H1 (cell line): ENCODE data around the gene NOL8. TPM values are rescaled to one million over a fixed set of nuclear protein-coding genes. Genes with fewer than 3 reads are reported as not detected.

Source experiments
- CTCF ChIA-PET: fragments of 300-600 bp; sonication (Branson Sonifier 250); formaldehyde crosslinking; loops from one replicate; lab custom pipeline; 2021; ENCODE audit not compliant: partially characterized antibody; lab: Charles Lee
- POLR2A ChIA-PET: fragments of 300-600 bp; sonication (Branson Sonifier 250); formaldehyde crosslinking; loops from one replicate; lab custom pipeline; 2021; ENCODE audit warnings: inconsistent platforms; ENCODE audit not compliant: partially characterized antibody; lab: Charles Lee
- DNase-seq, 2 experiments: peaks; one replicate each; pipeline versions ENCODE4 v3.0.0 to v3.0.0-alpha.2; 2010 to 2022; ENCODE audit warnings: low spot score in 2 of 2, low read depth in 1 of 2, mixed read lengths in 1 of 2
- FAIRE-seq: peaks from 2 replicates; lab custom pipeline; 2011; peaks lifted over from hg19 to GRCh38; lab: Jason Lieb, UNC
- H2AFZ ChIP-seq: 2 replicates; pipeline ENCODE4 v1.8.1; 2012; ENCODE audit warnings: low read length, inconsistent platforms
- H2AK5ac ChIP-seq: 2 replicates; pipeline ENCODE4 v1.6.1; 2013; ENCODE audit warnings: low read depth, low read length
- H2BK120ac ChIP-seq: replicated peaks from 2 replicates; pipeline ENCODE3; 2013; ENCODE audit warnings: low read depth, low read length, inconsistent platforms
- H2BK12ac ChIP-seq: 2 replicates; pipeline ENCODE4 v1.6.1; 2013; ENCODE audit warnings: low read depth, low read length
- H2BK15ac ChIP-seq: 2 replicates; pipeline ENCODE4 v1.6.1; 2013; ENCODE audit warnings: low read length
- H2BK20ac ChIP-seq: 2 replicates; pipeline ENCODE4 v1.6.1; 2013; ENCODE audit warnings: low read length
- H2BK5ac ChIP-seq: 2 replicates; pipeline ENCODE4 v1.6.1; 2013; ENCODE audit warnings: low read depth, low read length
- H3K14ac ChIP-seq: 2 replicates; pipeline ENCODE4 v1.6.1; 2013; ENCODE audit warnings: inconsistent platforms; ENCODE audit not compliant: insufficient read length
- H3K18ac ChIP-seq: 2 replicates; pipeline ENCODE4 v1.6.1; 2013; ENCODE audit warnings: low read length; ENCODE audit errors: extremely low read depth
- H3K23ac ChIP-seq: 2 replicates; pipeline ENCODE4 v1.6.1; 2013; ENCODE audit warnings: inconsistent platforms; ENCODE audit not compliant: insufficient read length
- H3K23me2 ChIP-seq: 2 replicates; pipeline ENCODE4 v1.6.1; 2013; ENCODE audit warnings: low read depth, low read length
- H3K27ac ChIP-seq: 2 replicates; pipeline ENCODE4 v1.6.1; 2011; ENCODE audit warnings: low read depth, low read length, inconsistent platforms
- H3K27me3 ChIP-seq, 4 experiments: replicated peaks in 1 of 4; 1 replicate in 1 of 4; 2 replicates in 3 of 4; pipeline versions ENCODE4 v1.6.1 to v1.8.1; 2011 to 2013; ENCODE audit warnings: low read length in 3 of 4, mild to moderate bottlenecking in 3 of 4, inconsistent platforms in 2 of 4, mixed read lengths in 2 of 4, moderate library complexity in 1 of 4; ENCODE audit not compliant: control insufficient read depth in 3 of 4, insufficient read depth in 3 of 4; ENCODE audit errors: extremely low read depth in 1 of 4
- H3K36me3 ChIP-seq, 4 experiments: 2 replicates each; pipeline versions ENCODE4 v1.6.1 to v1.8.1; 2011 to 2013; ENCODE audit warnings: mild to moderate bottlenecking in 4 of 4, low read length in 3 of 4, moderate library complexity in 2 of 4, control low read depth in 1 of 4, inconsistent platforms in 1 of 4; ENCODE audit not compliant: insufficient read depth in 4 of 4, control insufficient read depth in 2 of 4
- H3K4ac ChIP-seq: replicated peaks from 2 replicates; pipeline ENCODE3; 2013; ENCODE audit warnings: low read length, low read depth, mixed read lengths, inconsistent platforms; ENCODE audit not compliant: insufficient read length
- H3K4me1 ChIP-seq, 4 experiments: replicated peaks in 1 of 4; 1 replicate in 1 of 4; 2 replicates in 3 of 4; pipeline versions ENCODE4 v1.6.1 to v1.8.1; 2011 to 2013; ENCODE audit warnings: low read length in 3 of 4, inconsistent platforms in 2 of 4, mixed read lengths in 1 of 4; ENCODE audit not compliant: insufficient read depth in 4 of 4, control insufficient read depth in 3 of 4
- H3K4me2 ChIP-seq, 2 experiments: 2 replicates each; pipeline versions ENCODE4 v1.6.1 to v1.8.1; 2011 to 2013; ENCODE audit warnings: low read depth in 2 of 2, low read length in 2 of 2, control low read depth in 1 of 2, inconsistent platforms in 1 of 2, mild to moderate bottlenecking in 1 of 2; ENCODE audit not compliant: insufficient read depth in 1 of 2
- H3K4me3 ChIP-seq, 4 experiments: fragments of 200-600, 300-600 bp in 1 of 4; sonication (generic), shearing (Covaris generic), sonication (Bioruptor Twin) in 1 of 4; 2 replicates each; pipeline versions ENCODE4 v1.5.1 to v1.8.1; 2011 to 2016; ENCODE audit warnings: low read length in 4 of 4, low read depth in 3 of 4, control low read depth in 2 of 4, inconsistent platforms in 2 of 4, mild to moderate bottlenecking in 2 of 4, mixed read lengths in 1 of 4, moderate library complexity in 1 of 4; ENCODE audit not compliant: insufficient read depth in 2 of 4; ENCODE audit errors: extremely low read depth in 1 of 4
- H3K56ac ChIP-seq: replicated peaks from 2 replicates; pipeline ENCODE3; 2013; ENCODE audit warnings: low read depth, mild to moderate bottlenecking, mixed read lengths, low read length, inconsistent platforms; ENCODE audit not compliant: insufficient read length
- H3K79me1 ChIP-seq: 2 replicates; pipeline ENCODE4 v1.6.1; 2013; ENCODE audit warnings: low read depth, low read length, control low read depth
- H3K79me2 ChIP-seq, 2 experiments: 2 replicates each; pipeline versions ENCODE4 v1.6.1 to v1.8.1; 2012 to 2013; ENCODE audit warnings: low read length in 2 of 2, mild to moderate bottlenecking in 2 of 2, inconsistent platforms in 1 of 2; ENCODE audit not compliant: insufficient read depth in 2 of 2, control insufficient read depth in 1 of 2
- H3K9ac ChIP-seq, 4 experiments: replicated peaks in 1 of 4; 1 replicate in 1 of 4; 2 replicates in 3 of 4; pipeline versions ENCODE4 v1.6.1 to v1.8.1; 2011 to 2013; ENCODE audit warnings: low read depth in 3 of 4, low read length in 3 of 4, control low read depth in 2 of 4, mild to moderate bottlenecking in 2 of 4, moderate library complexity in 2 of 4, inconsistent platforms in 1 of 4; ENCODE audit errors: extremely low read depth in 1 of 4
- H3K9me3 ChIP-seq, 2 experiments: 2 replicates each; pipeline versions ENCODE4 v1.6.1 to v1.8.1; 2012 to 2013; ENCODE audit warnings: mild to moderate bottlenecking in 2 of 2, moderate library complexity in 2 of 2, control low read depth in 1 of 2, inconsistent platforms in 1 of 2, low read depth in 1 of 2, low read length in 1 of 2, mixed read lengths in 1 of 2; ENCODE audit not compliant: insufficient read depth in 2 of 2
- H4K20me1 ChIP-seq, 2 experiments: replicated peaks in 1 of 2; 2 replicates each; pipeline versions ENCODE3 to v1.8.1; 2011 to 2013; ENCODE audit warnings: inconsistent platforms in 2 of 2, low read length in 2 of 2, mild to moderate bottlenecking in 1 of 2; ENCODE audit not compliant: insufficient read depth in 2 of 2, control insufficient read depth in 1 of 2
- H4K5ac ChIP-seq: 2 replicates; pipeline ENCODE4 v1.6.1; 2013; ENCODE audit warnings: low read length, low read depth, mixed read lengths, inconsistent platforms; ENCODE audit not compliant: insufficient read length
- H4K8ac ChIP-seq: 2 replicates; pipeline ENCODE4 v1.8.0; 2013; ENCODE audit warnings: mild to moderate bottlenecking, moderate library complexity, low read length, inconsistent platforms; ENCODE audit not compliant: insufficient read depth; ENCODE audit errors: extremely low read depth
- H4K91ac ChIP-seq: replicated peaks from 2 replicates; pipeline ENCODE3; 2013; ENCODE audit warnings: low read length, mixed read lengths, inconsistent platforms; ENCODE audit not compliant: insufficient read length
- GABPA ChIP-seq: IDR thresholded peaks from 2 replicates; pipeline ENCODE4 v1.6.1; 2011; ENCODE audit warnings: mild to moderate bottlenecking, low read length, moderate library complexity, borderline replicate concordance; ENCODE audit not compliant: insufficient read depth
- HDAC2 ChIP-seq, 2 experiments: fragments of 300-600 bp in 1 of 2; sonication (generic) in 1 of 2; IDR thresholded peaks; 2 replicates each; pipeline ENCODE4 v1.6.1; 2011 to 2012; ENCODE audit warnings: low read depth in 2 of 2, low read length in 2 of 2, mild to moderate bottlenecking in 2 of 2, moderate library complexity in 2 of 2, borderline replicate concordance in 1 of 2, inconsistent platforms in 1 of 2
- POLR2A ChIP-seq, 2 experiments: IDR thresholded peaks; 1 replicate in 1 of 2; 2 replicates in 1 of 2; pipeline ENCODE4 v1.6.1; 2011; ENCODE audit warnings: low read depth in 2 of 2, low read length in 2 of 2, mild to moderate bottlenecking in 2 of 2; ENCODE audit errors: control extremely low read depth in 1 of 2
- POLR2AphosphoS5 ChIP-seq: IDR thresholded peaks from 2 replicates; pipeline ENCODE4 v1.6.1; 2011; ENCODE audit warnings: low read depth, low read length
- RXRA ChIP-seq: IDR thresholded peaks from 2 replicates; pipeline ENCODE4 v1.6.1; 2011; ENCODE audit warnings: low read depth, mild to moderate bottlenecking, low read length, moderate library complexity; ENCODE audit not compliant: insufficient read depth
- SP4 ChIP-seq: IDR thresholded peaks from 2 replicates; pipeline ENCODE4 v1.6.1; 2012; ENCODE audit warnings: low read length, inconsistent platforms
- TBP ChIP-seq: IDR thresholded peaks from 2 replicates; pipeline ENCODE4 v1.6.1; 2011; ENCODE audit warnings: low read depth, low read length, improper control_type of control experiment
- USF2 ChIP-seq: IDR thresholded peaks from 2 replicates; pipeline ENCODE4 v1.6.1; 2011; ENCODE audit warnings: low read length, improper control_type of control experiment
- WGBS, 2 experiments: shearing (Covaris generic) in 1 of 2; methylation state at CpG; one replicate each; pipeline versions ENCODE4 v1.1.6 to v1.1.7; 2013 to 2015; ENCODE audit warnings: low lambda C conversion rate in 2 of 2, mixed read lengths in 2 of 2, inconsistent platforms in 1 of 2, low coverage in 1 of 2, missing lambda C conversion rate in 1 of 2; ENCODE audit not compliant: insufficient replicate concordance in 2 of 2, insufficient coverage in 1 of 2, insufficient read length in 1 of 2; ENCODE audit errors: extremely low coverage in 1 of 2, missing lambda C conversion rate in 1 of 2; 5-methylcytosine and 5-hydroxymethylcytosine counted together
- polyA plus RNA-seq, 7 experiments: library from polyadenylated mRNA; depleted of rRNA in 3 of 7; stranded (reverse) in 5 of 7; unstranded in 2 of 7; fragments of >200 nt in 5 of 7; fragments of 200-250 nt in 2 of 7; gene quantifications; 1 replicate in 5 of 7; 2 replicates in 1 of 7; 4 replicates in 1 of 7; pipeline versions ENCODE4 v1.2.1 to v1.2.3, GENCODE V29; 2011 to 2013; ENCODE audit warnings: missing spikeins in 2 of 7, mixed read lengths in 2 of 7
- total RNA-seq: library from RNA; stranded (reverse); fragmentation: NEBNext Ultra II Directional; extraction: Animal tissue kit (Norgen Biotek cat#: 25700); gene quantifications from 2 replicates; pipeline ENCODE4 v1.2.1, GENCODE V29; 2021
- TF ChIP-seq, protein P1 (sequence below): IDR thresholded peaks from 2 replicates; pipeline ENCODE4 v1.6.1; 2012; ENCODE audit warnings: inconsistent platforms

The NOL8 gene
- total and polyA plus RNA-seq, 2 of the 8 experiments (the other 6 are each of a cell fraction or from before 2014, with no cell fraction given) = 6.2 to 30.4 TPM

DNA sequence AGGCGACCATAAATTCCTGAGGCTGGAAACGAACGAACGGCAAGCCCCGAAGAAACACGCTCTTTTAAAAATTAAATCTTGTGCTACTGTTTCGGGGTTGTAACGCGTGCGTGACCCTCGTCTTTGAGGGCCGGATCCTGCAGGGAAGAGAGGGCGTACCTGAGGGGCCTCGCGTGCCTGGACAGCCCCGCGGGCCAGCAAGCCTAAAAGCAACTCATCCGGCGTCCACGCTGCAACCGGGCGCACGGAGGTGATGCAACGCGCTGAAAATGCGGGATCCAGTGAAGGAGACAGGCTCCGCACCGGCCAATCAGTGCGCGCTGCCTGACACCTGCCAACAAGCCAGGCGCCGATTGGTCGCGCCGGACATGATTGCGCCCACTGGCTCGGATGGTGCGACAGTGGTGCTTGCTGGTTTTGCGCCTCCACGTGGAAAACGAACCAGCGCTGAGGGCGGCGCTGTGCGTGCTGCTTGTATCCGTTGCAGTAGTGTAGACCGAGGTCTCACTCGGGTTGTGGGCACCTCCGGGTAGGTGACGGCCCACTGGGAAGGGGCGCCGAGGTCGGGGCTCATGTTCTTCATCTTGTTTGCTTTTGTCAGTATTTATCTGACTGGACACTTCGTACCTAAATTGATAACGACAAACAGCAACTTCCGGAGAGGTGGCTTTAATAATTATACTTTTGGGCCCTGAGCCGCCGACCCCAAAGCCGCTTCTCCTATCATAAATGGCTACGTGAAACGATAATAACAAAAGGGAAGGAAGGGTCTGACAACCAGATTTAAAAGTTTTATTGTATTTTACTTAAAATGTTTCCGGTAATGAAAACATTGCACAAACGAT, 31.5 kb downstream of the NOL8 start, which contains the start of gene IARS1:
TSS of gene IARS1 (minus strand) at position 246 of the 845 bp plus-strand sequence. CDS start 4,278 bp downstream, outside the sequence.
- Histone ChIP-seq H2BK120ac (no peak within 1 kb of the TSS), H3K79me2 (peaks cover 21 to 47% of the 10 kb centered on the region in 2 experiments), H2AK5ac (no peak within 1 kb of the TSS), H3K9me3 (no peaks in the 10 kb centered on the region), H2BK15ac (no peak within 1 kb of the TSS), H2BK12ac (no peak within 1 kb of the TSS; the same call in 1 of the 2 replicates), H2AFZ (peak within 1 kb of the TSS; percentile 20; the same call in 1 of the 2 replicates), H3K27ac (peak within 1 kb of the TSS; percentile 88), H3K4me2 (peak within 1 kb of the TSS; percentile 95 to 97), H2BK5ac (peak within 1 kb of the TSS; percentile 87; the same call in 1 of the 2 replicates), H3K4ac (no peak within 1 kb of the TSS), H3K79me1 (peaks cover 6% of the 10 kb centered on the region), H2BK20ac (no peak within 1 kb of the TSS), H3K4me1 (peaks cover 0 to 3% (median 2%) of the 10 kb centered on the region in 4 experiments; a peak in 3 of 7 replicates), H4K8ac (peak within 1 kb of the TSS; percentile 99; the same call in 1 of the 2 replicates), H3K36me3 (peaks cover 3 to 40% (median 12%) of the 10 kb centered on the region in 4 experiments), H3K27me3 (no peaks in the 10 kb centered on the region), H3K4me3 (peak within 1 kb of the TSS; percentile 86 to 95 (median 92)), H3K23me2 (peaks cover 5% of the 10 kb centered on the region), H3K23ac (no peak within 1 kb of the TSS), H3K56ac (no peak within 1 kb of the TSS), H3K9ac (peak within 1 kb of the TSS; percentile 84 to 95 (median 91)), H4K5ac (peak within 1 kb of the TSS; percentile 96), H3K14ac (no peak within 1 kb of the TSS), H4K20me1 (peaks cover 0 to 2% of the 10 kb centered on the region in 2 experiments), H3K18ac (no peak within 1 kb of the TSS; the same call in 1 of the 2 replicates), H4K91ac (peak within 1 kb of the TSS; percentile 45)
- 2% methylated on average over 63 of the region's 63 CpGs; no CpG with 5 or more reads in 1 of the 2 experiments for WGBS, 2 experiments
- FAIRE-seq (peak; percentile 39), DNase-seq (peak; percentile 95 to 100)
- CTCF ChIA-PET = interaction anchor here (0.7 kb wide), 1 partner anchor 464 kb away, joined by 3 read pairs; no protein-coding TSS in a partner anchor
- POLR2A ChIA-PET = interaction anchor here (0.7 to 2.9 kb wide), 5 partner anchors 12 to 32 kb away, joined by 3 to 23 read pairs (median 7); partner anchors contain the start of genes CENPP and NOL8
- TF ChIP-seq RXRA (no peak), USF2 (no peak), SP4 (peak; percentile 54; the same call in 1 of the 2 replicates), POLR2A (IDR thresholded peaks at IDR 0.05; ENCODE audit: control extremely low read depth in 1 of 2, low read depth in 2 of 2, low read length in 2 of 2) (peak; percentile 87 to 93), HDAC2 (IDR thresholded peaks at IDR 0.05; ENCODE audit: borderline replicate concordance in 1 of 2, low read depth in 2 of 2, low read length in 2 of 2) (peak in 1 of 2 experiments; percentile 86; a peak in 1 of 4 replicates), GABPA (no peak), TBP (peak; percentile 90), POLR2AphosphoS5 (peak; percentile 98)
- TF ChIP-seq, protein P1, sequence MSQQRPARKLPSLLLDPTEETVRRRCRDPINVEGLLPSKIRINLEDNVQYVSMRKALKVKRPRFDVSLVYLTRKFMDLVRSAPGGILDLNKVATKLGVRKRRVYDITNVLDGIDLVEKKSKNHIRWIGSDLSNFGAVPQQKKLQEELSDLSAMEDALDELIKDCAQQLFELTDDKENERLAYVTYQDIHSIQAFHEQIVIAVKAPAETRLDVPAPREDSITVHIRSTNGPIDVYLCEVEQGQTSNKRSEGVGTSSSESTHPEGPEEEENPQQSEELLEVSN = peak; percentile 85
